Left kidney (tissue), 8 donors: ENCODE results near the gene PLTP. TPM values are rescaled to one million over a fixed set of nuclear protein-coding genes. Genes with fewer than 3 reads are reported as not detected.
"Not testable (repeated sequence)": the region's sequence is repeated elsewhere in the genome, so short reads cannot be mapped to it uniquely, and the experiment has no call there.

Experiments
- DNase-seq: peaks from one replicate; pipeline ENCODE4 v3.0.0-alpha.2; 2013
- long read RNA-seq, 8 donors: transcript quantifications; one replicate each; lab custom pipeline, GENCODE V29; 2026
- polyA plus RNA-seq: library from polyadenylated mRNA; unstranded; fragments of 120-200 nt; gene quantifications from one replicate; pipeline ENCODE4 v1.2.1, GENCODE V29; 2013; ENCODE audit not compliant: insufficient read length

Gene PLTP
- polyA plus RNA-seq = 118 TPM
- long read RNA-seq, donor 1, transcript PLTP-203 (16 exons, 1,743 nt) = major isoform, 57 of 83 reads
- long read RNA-seq, donor 1, partial matches to known transcripts = 23 of 83 reads
- long read RNA-seq, donor 1, other reads (novel, unspliced or antisense) = 0 of 83 reads
- long read RNA-seq, donor 2, transcript PLTP-203 (16 exons, 1,743 nt) = major isoform, 49 of 62 reads
- long read RNA-seq, donor 2, partial matches to known transcripts = 7 of 62 reads
- long read RNA-seq, donor 2, other reads (novel, unspliced or antisense) = 0 of 62 reads
- long read RNA-seq, donor 3, transcript PLTP-203 (16 exons, 1,743 nt) = major isoform, 43 of 93 reads
- long read RNA-seq, donor 3, partial matches to known transcripts = 33 of 93 reads
- long read RNA-seq, donor 3, other reads (novel, unspliced or antisense) = 13 of 93 reads
- long read RNA-seq, donor 4, partial matches to known transcripts = 0 of 3 reads
- long read RNA-seq, donor 4, other reads (novel, unspliced or antisense) = 0 of 3 reads
- long read RNA-seq, donor 5, transcript PLTP-203 (16 exons, 1,743 nt) = major isoform, 69 of 75 reads
- long read RNA-seq, donor 5, partial matches to known transcripts = 5 of 75 reads
- long read RNA-seq, donor 5, other reads (novel, unspliced or antisense) = 0 of 75 reads
- long read RNA-seq, donor 6, transcript PLTP-203 (16 exons, 1,743 nt) = major isoform, 45 of 58 reads
- long read RNA-seq, donor 6, partial matches to known transcripts = 11 of 58 reads
- long read RNA-seq, donor 6, other reads (novel, unspliced or antisense) = 0 of 58 reads
- long read RNA-seq, donor 7, transcript PLTP-203 (16 exons, 1,743 nt) = major isoform, 32 of 159 reads
- long read RNA-seq, donor 7, partial matches to known transcripts = 107 of 159 reads
- long read RNA-seq, donor 7, other reads (novel, unspliced or antisense) = 16 of 159 reads
- long read RNA-seq, donor 8, transcript PLTP-203 (16 exons, 1,743 nt) = major isoform, 21 of 24 reads
- long read RNA-seq, donor 8, partial matches to known transcripts = 0 of 24 reads
- long read RNA-seq, donor 8, other reads (novel, unspliced or antisense) = 0 of 24 reads

GRCh38 chr20:45911486-45912343 is at the start of gene PLTP:
TSS of gene PLTP (minus strand) at chr20:45912155. CDS start at chr20:45911452, 703 bp downstream.
- peak; percentile 73 for DNase-seq

- no peak for DNase-seq
Observed at GRCh38 chr20:45959956-45960630, 48.1 kb upstream of the PLTP start.

- no peak for DNase-seq
Observed at GRCh38 chr20:45959126-45959525, 47.2 kb upstream of the PLTP start.

GRCh38 chr20:45958593-45958992 is 46.6 kb upstream of the PLTP start:
- DNase-seq = no peak

- DNase-seq = no peak
Observed at GRCh38 chr20:45957021-45957941, 45.3 kb upstream of the PLTP start.

- not testable (repeated sequence) for DNase-seq
Observed at GRCh38 chr20:45956326-45956725, 44.4 kb upstream of the PLTP start.

GRCh38 chr20:45953672-45954071 is 41.7 kb upstream of the PLTP start:
- DNase-seq = no peak

GRCh38 chr20:45952861-45953260 is 40.9 kb upstream of the PLTP start:
- no peak for DNase-seq

- DNase-seq = no peak
Observed at GRCh38 chr20:45951925-45952834, 40.2 kb upstream of the PLTP start.

- no peak for DNase-seq
Observed at GRCh38 chr20:45950330-45950646, 38.3 kb upstream of the PLTP start.

- no peak for DNase-seq
Observed at GRCh38 chr20:45949542-45950329, 37.8 kb upstream of the PLTP start.

GRCh38 chr20:45948742-45949541 is 37.0 kb upstream of the PLTP start:
- DNase-seq = no peak

GRCh38 chr20:45948261-45948733 is 36.3 kb upstream of the PLTP start:
- no peak for DNase-seq

GRCh38 chr20:45947110-45947866 is 35.3 kb upstream of the PLTP start:
- no peak for DNase-seq

GRCh38 chr20:45946149-45946970 is 34.4 kb upstream of the PLTP start:
- DNase-seq = no peak
